Measurements from ENCODE around the gene ZBED2.

Gene ZBED2

GRCh38 chr3:111601810-111602209, 6.7 kb upstream of the ZBED2 start:
- DNase-seq, result no peak

- DNase-seq, result no peak
These were observed 3.4 kb upstream of the ZBED2 start for GRCh38 chr3:111598552-111598951.

- DNase-seq, result no peak
These were observed 3.0 kb upstream of the ZBED2 start for GRCh38 chr3:111598139-111598538.

GRCh38 chr3:111596328-111596727, 1.2 kb upstream of the ZBED2 start:
- DNase-seq, result no peak

GRCh38 chr3:111594781-111595180, 365 bp downstream of the ZBED2 start:
- no peak for DNase-seq

GRCh38 chr3:111594205-111594604, 941 bp downstream of the ZBED2 start:
- DNase-seq, result no peak

GRCh38 chr3:111593666-111594065, 1.5 kb downstream of the ZBED2 start:
- DNase-seq, result no peak

GRCh38 chr3:111592936-111593335, 2.2 kb downstream of the ZBED2 start:
- no peak for DNase-seq

GRCh38 chr3:111592143-111592542, 3.0 kb downstream of the ZBED2 start:
- no peak for DNase-seq

GRCh38 chr3:111591555-111591954, 3.6 kb downstream of the ZBED2 start:
- DNase-seq, result no peak

- DNase-seq, result no peak
These were observed 5.0 kb downstream of the ZBED2 start for GRCh38 chr3:111590143-111590491.

GRCh38 chr3:111589303-111590142, 5.6 kb downstream of the ZBED2 start:
- DNase-seq, result no peak

GRCh38 chr3:111588527-111588926, 6.6 kb downstream of the ZBED2 start:
- no peak for DNase-seq

- no peak for DNase-seq
These were observed 9.9 kb downstream of the ZBED2 start for GRCh38 chr3:111585217-111585616.

GRCh38 chr3:111584744-111585143, 10.4 kb downstream of the ZBED2 start:
- DNase-seq, result no peak

GRCh38 chr3:111582120-111582474, 13.0 kb downstream of the ZBED2 start:
- no peak for DNase-seq

GRCh38 chr3:111581403-111582119, 13.6 kb downstream of the ZBED2 start:
- DNase-seq, result no peak

- no peak for DNase-seq
These were observed 15.7 kb downstream of the ZBED2 start for GRCh38 chr3:111579495-111579894.

- DNase-seq, result no peak
These were observed 16.3 kb downstream of the ZBED2 start for GRCh38 chr3:111578867-111579266.

- peak; percentile 22 to 50 for DNase-seq
These were observed 17.1 kb downstream of the ZBED2 start for GRCh38 chr3:111577798-111578685.

- DNase-seq, result no peak
These were observed 18.0 kb downstream of the ZBED2 start for GRCh38 chr3:111577113-111577512.

GRCh38 chr3:111571907-111572460, 23.2 kb downstream of the ZBED2 start:
- no peak for DNase-seq

- DNase-seq, result no peak
These were observed 23.9 kb downstream of the ZBED2 start for GRCh38 chr3:111571282-111571681.
